Mesendoderm (in vitro differentiated cells): ENCODE data around the gene HDAC4.

ENCODE experiments used
- DNase-seq: peaks from one replicate; pipeline ENCODE4 v3.0.0; 2013
- H2AK5ac ChIP-seq: 2 replicates; pipeline ENCODE4 v1.6.1; 2013; ENCODE audit warnings: low read length, inconsistent platforms
- H2BK120ac ChIP-seq: 2 replicates; pipeline ENCODE4 v1.6.1; 2013; ENCODE audit warnings: low read depth, mild to moderate bottlenecking, low read length, moderate library complexity, mixed read lengths
- H2BK15ac ChIP-seq: replicated peaks from 2 replicates; pipeline ENCODE4 v1.6.1; 2013; ENCODE audit warnings: low read depth, mild to moderate bottlenecking, moderate library complexity
- H2BK5ac ChIP-seq: 2 replicates; pipeline ENCODE4 v1.6.1; 2013; ENCODE audit warnings: low read length, inconsistent platforms
- H3K18ac ChIP-seq: 2 replicates; pipeline ENCODE4 v1.6.1; 2013; ENCODE audit warnings: mild to moderate bottlenecking, low read length, mixed read lengths
- H3K23ac ChIP-seq: one replicate; pipeline ENCODE4 v1.6.1; 2013; ENCODE audit warnings: low read length
- H3K27ac ChIP-seq: 2 replicates; pipeline ENCODE4 v1.5.1; 2013; ENCODE audit warnings: low read depth, mild to moderate bottlenecking, inconsistent platforms, low read length, moderate library complexity
- H3K27me3 ChIP-seq: 2 replicates; pipeline ENCODE4 v1.6.1; 2013; ENCODE audit warnings: low read length, control low read depth, mild to moderate bottlenecking, inconsistent platforms; ENCODE audit not compliant: insufficient read depth, poor library complexity
- H3K36me3 ChIP-seq: 2 replicates; pipeline ENCODE4 v1.6.1; 2013; ENCODE audit warnings: low read length, inconsistent platforms; ENCODE audit not compliant: control insufficient read depth, insufficient read depth
- H3K4ac ChIP-seq: one replicate; pipeline ENCODE4 v1.6.1; 2013; ENCODE audit warnings: low read depth, mild to moderate bottlenecking, low read length, moderate library complexity
- H3K4me1 ChIP-seq: 2 replicates; pipeline ENCODE4 v1.6.1; 2013; ENCODE audit warnings: low read depth, low read length, inconsistent platforms; ENCODE audit not compliant: control insufficient read depth
- H3K4me2 ChIP-seq: 2 replicates; pipeline ENCODE4 v1.6.1; 2013; ENCODE audit warnings: low read length
- H3K4me3 ChIP-seq: 2 replicates; pipeline ENCODE4 v1.5.1; 2013; ENCODE audit warnings: mild to moderate bottlenecking, low read length
- H3K56ac ChIP-seq: one replicate; pipeline ENCODE4 v1.6.1; 2013; ENCODE audit warnings: low read length
- H3K79me1 ChIP-seq: 2 replicates; pipeline ENCODE4 v1.6.1; 2013; ENCODE audit warnings: low read length, inconsistent platforms
- H3K79me2 ChIP-seq: 2 replicates; pipeline ENCODE4 v1.6.1; 2013; ENCODE audit warnings: mild to moderate bottlenecking, low read length; ENCODE audit not compliant: control insufficient read depth, insufficient read depth
- H3K9ac ChIP-seq: 2 replicates; pipeline ENCODE4 v1.6.1; 2013; ENCODE audit warnings: low read length, inconsistent platforms
- H4K5ac ChIP-seq: one replicate; pipeline ENCODE4 v1.6.1; 2013; ENCODE audit warnings: low read length
- H4K8ac ChIP-seq: one replicate; pipeline ENCODE4 v1.6.1; 2013; ENCODE audit warnings: low read depth, mild to moderate bottlenecking, control low read depth, low read length, moderate library complexity
- WGBS: extraction: QIAGEN DNeasy Blood & Tissue Kit; methylation state at CpG from one replicate; pipeline ENCODE4 v1.1.7; 2013; ENCODE audit warnings: low lambda C conversion rate, missing lambda C conversion rate; ENCODE audit not compliant: insufficient coverage; ENCODE audit errors: extremely low coverage; 5-methylcytosine and 5-hydroxymethylcytosine counted together

Gene HDAC4

GRCh38 chr2:239025096-239025801 lies 375.6 kb downstream of the HDAC4 start:
- no peaks in the 10 kb centered on the region for H3K27me3 ChIP-seq

DNA sequence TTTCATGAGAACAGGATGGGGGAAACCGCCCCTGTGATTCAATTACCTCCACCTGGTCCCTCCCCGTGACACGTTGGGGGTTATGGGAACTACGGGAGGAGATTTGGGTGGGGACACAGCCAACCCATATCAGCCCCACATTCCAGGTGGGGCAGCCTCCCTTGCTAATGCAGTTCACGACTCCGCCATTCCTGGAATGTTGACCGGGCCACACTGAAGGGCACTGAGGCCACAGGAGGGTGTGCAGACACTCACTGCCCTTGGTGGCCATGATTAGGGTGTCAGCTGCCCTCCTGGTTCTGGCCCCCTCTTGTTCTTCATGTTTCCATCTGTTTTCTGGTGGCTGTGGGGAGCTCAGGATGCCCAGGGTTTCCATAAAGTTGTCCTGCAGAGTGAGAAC lies 376.6 kb downstream of the HDAC4 start:
- Histone ChIP-seq H4K8ac (no peak overlapping the region), H3K79me1 (no peaks in the 10 kb centered on the region), H2BK5ac (no peak overlapping the region), H3K4me2 (no peak overlapping the region), H3K4me3 (no peak overlapping the region), H2AK5ac (no peak overlapping the region), H3K56ac (no peak overlapping the region), H4K5ac (no peak overlapping the region), H3K27ac (no peak overlapping the region), H3K23ac (no peak overlapping the region), H3K9ac (no peak overlapping the region), H3K27me3 (no peaks in the 10 kb centered on the region), H2BK120ac (no peak overlapping the region), H3K18ac (no peak overlapping the region), H3K36me3 (no peaks in the 10 kb centered on the region), H3K79me2 (no peaks in the 10 kb centered on the region), H3K4ac (no peak overlapping the region), H2BK15ac (no peak overlapping the region), H3K4me1 (no peaks in the 10 kb centered on the region)
- WGBS: no CpG with 5 or more reads among the region's 7 CpGs
- no peak for DNase-seq

More at GRCh38 chr2:239025096-239025801, 375.6 kb downstream of the HDAC4 start:
- no peak overlapping the region for H3K4ac ChIP-seq
- no peak overlapping the region for H3K23ac ChIP-seq
- H3K79me2 ChIP-seq: no peaks in the 10 kb centered on the region
- no peak overlapping the region for H4K8ac ChIP-seq
- no peak overlapping the region for H3K4me3 ChIP-seq
- H3K18ac ChIP-seq: no peak overlapping the region
- H4K5ac ChIP-seq: no peak overlapping the region
- no peak overlapping the region for H2BK5ac ChIP-seq
- H3K9ac ChIP-seq: no peak overlapping the region
- H3K4me2 ChIP-seq: no peak overlapping the region
- H3K56ac ChIP-seq: no peak overlapping the region
- H3K27ac ChIP-seq: no peak overlapping the region
- no peak overlapping the region for H2BK15ac ChIP-seq
- H3K79me1 ChIP-seq: no peaks in the 10 kb centered on the region
- H3K4me1 ChIP-seq: no peaks in the 10 kb centered on the region
- no peak overlapping the region for H2BK120ac ChIP-seq
- no peaks in the 10 kb centered on the region for H3K36me3 ChIP-seq
- no CpG with 5 or more reads among the region's 20 CpGs for WGBS
- no peak for DNase-seq
- H2AK5ac ChIP-seq: no peak overlapping the region

GRCh38 chr2:239022437-239023260 lies 378.2 kb downstream of the HDAC4 start:
- H3K4me2 ChIP-seq: no peak overlapping the region
- H3K79me2 ChIP-seq: no peaks in the 10 kb centered on the region
- no peak overlapping the region for H2BK5ac ChIP-seq
- H2BK15ac ChIP-seq: no peak overlapping the region
- no peaks in the 10 kb centered on the region for H3K36me3 ChIP-seq
- H3K4me1 ChIP-seq: no peaks in the 10 kb centered on the region
- H3K27ac ChIP-seq: no peak overlapping the region
- H3K27me3 ChIP-seq: no peaks in the 10 kb centered on the region
- no peak overlapping the region for H3K9ac ChIP-seq
- DNase-seq: no peak
- H4K8ac ChIP-seq: no peak overlapping the region
- no peak overlapping the region for H3K4me3 ChIP-seq
- no peak overlapping the region for H4K5ac ChIP-seq
- H3K56ac ChIP-seq: no peak overlapping the region
- no peak overlapping the region for H3K4ac ChIP-seq
- no peak overlapping the region for H3K18ac ChIP-seq
- no peak overlapping the region for H2AK5ac ChIP-seq
- H3K23ac ChIP-seq: no peak overlapping the region
- no peaks in the 10 kb centered on the region for H3K79me1 ChIP-seq
- no CpG with 5 or more reads among the region's 16 CpGs for WGBS
- H2BK120ac ChIP-seq: no peak overlapping the region

- Histone ChIP-seq H3K79me2 (no peaks in the 10 kb centered on the region), H4K8ac (no peak overlapping the region), H2BK120ac (no peak overlapping the region), H3K56ac (no peak overlapping the region), H2BK5ac (no peak overlapping the region), H3K9ac (no peak overlapping the region), H2AK5ac (no peak overlapping the region), H3K27ac (no peak overlapping the region), H3K79me1 (no peaks in the 10 kb centered on the region), H3K18ac (no peak overlapping the region), H3K4ac (no peak overlapping the region), H3K36me3 (no peaks in the 10 kb centered on the region), H3K4me1 (no peaks in the 10 kb centered on the region), H4K5ac (no peak overlapping the region), H3K4me3 (no peak overlapping the region), H3K23ac (no peak overlapping the region), H2BK15ac (no peak overlapping the region), H3K27me3 (no peaks in the 10 kb centered on the region), H3K4me2 (no peak overlapping the region)
- no peak for DNase-seq
- WGBS: no CpG with 5 or more reads among the region's 18 CpGs
These were observed 379.0 kb downstream of the HDAC4 start for GRCh38 chr2:239021651-239022436.

DNA sequence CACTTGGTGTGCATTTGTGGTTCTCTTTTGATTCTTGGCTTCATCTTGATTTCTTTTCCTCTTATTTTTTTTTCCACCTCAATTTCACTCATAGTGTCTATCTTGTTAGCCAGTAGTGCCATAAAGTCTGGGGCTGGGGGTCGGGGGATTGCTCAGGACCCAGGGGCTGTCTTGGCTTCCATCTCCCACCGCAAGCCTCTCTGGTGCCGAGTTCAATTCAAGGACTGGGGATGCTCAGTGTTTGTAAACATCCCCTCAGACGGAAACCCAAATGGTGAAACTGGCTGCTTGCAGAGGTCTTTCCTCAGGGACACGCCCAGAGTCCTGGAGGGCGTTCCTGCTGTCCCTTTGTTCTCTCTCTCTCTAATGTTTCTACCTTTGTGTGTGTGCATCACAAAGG lies 379.6 kb downstream of the HDAC4 start:
- H2BK5ac ChIP-seq: no peak overlapping the region
- no peaks in the 10 kb centered on the region for H3K4me1 ChIP-seq
- no peak overlapping the region for H2BK120ac ChIP-seq
- H3K79me1 ChIP-seq: no peaks in the 10 kb centered on the region
- H3K23ac ChIP-seq: no peak overlapping the region
- no peak overlapping the region for H4K5ac ChIP-seq
- H3K18ac ChIP-seq: no peak overlapping the region
- no peak overlapping the region for H2BK15ac ChIP-seq
- no peaks in the 10 kb centered on the region for H3K36me3 ChIP-seq
- H3K56ac ChIP-seq: no peak overlapping the region
- H3K27me3 ChIP-seq: no peaks in the 10 kb centered on the region
- H3K27ac ChIP-seq: no peak overlapping the region
- H3K4me3 ChIP-seq: no peak overlapping the region
- H2AK5ac ChIP-seq: no peak overlapping the region
- no peak overlapping the region for H3K9ac ChIP-seq
- no CpG with 5 or more reads among the region's 6 CpGs for whole genome bisulfite sequencing
- H4K8ac ChIP-seq: no peak overlapping the region
- no peak overlapping the region for H3K4me2 ChIP-seq
- DNase-seq: no peak
- H3K4ac ChIP-seq: no peak overlapping the region
- H3K79me2 ChIP-seq: no peaks in the 10 kb centered on the region
